CD4-positive, alpha-beta T cell treated with Interleukin-15 for 1 hour (primary cell): Measurements from ENCODE around the gene USP20.
"Not testable (repeated sequence)": the region's sequence is repeated elsewhere in the genome, so short reads cannot be mapped to it uniquely, and the experiment has no call there.

Experiments
- DNase-seq: peaks from one replicate; pipeline ENCODE4 v3.0.0-alpha.2; 2020

The USP20 gene

DNA sequence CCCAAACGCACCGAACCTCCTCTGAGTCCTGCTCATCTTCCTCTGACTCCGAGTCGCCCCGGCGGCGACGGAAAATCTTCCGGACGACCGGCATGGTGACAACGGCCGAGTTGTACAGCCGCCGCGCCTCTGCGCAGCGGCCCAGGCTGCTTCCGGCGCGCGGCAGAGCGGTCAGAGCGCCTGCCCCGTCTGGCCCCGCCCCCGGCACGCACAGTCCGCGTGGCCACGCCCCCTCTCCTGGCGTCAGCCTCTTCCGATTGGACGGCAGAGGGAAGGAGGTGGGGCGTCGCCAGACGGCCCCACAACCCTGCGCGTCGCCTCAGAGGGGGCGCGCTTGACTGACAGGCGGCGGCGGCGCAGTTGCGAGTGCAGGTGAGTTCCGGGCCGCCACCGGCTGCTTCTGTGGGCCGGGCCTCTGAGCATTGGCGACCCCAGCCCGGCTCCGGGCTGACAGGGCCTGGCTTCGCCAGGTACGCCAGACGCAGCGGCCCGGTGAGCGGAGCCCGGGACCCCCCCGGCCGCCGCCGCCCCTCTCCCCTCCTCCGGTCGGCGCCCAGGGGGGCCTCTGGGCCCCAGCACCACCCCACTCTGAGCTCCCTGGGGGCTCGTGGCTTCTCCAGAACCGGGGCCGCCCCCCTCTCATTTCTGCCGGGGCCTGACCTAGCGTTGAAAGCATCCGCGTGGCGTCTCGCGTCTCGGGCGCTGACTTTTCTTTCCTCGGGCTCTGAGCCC, at the start of gene USP20, which contains the start of gene C9orf78:
Gene USP20 (plus strand): TSS at position 331 of the 732 bp plus-strand sequence. CDS start 17,098 bp downstream, outside the sequence.
Gene C9orf78 (minus strand): TSS at position 148 of the 732 bp plus-strand sequence. CDS start 54 bp downstream, at position 94.
- DNase-seq, result peak; percentile 97

- no peak for DNase-seq
These were observed 49.4 kb upstream of the USP20 start for GRCh38 chr9:129785866-129786265.

DNA sequence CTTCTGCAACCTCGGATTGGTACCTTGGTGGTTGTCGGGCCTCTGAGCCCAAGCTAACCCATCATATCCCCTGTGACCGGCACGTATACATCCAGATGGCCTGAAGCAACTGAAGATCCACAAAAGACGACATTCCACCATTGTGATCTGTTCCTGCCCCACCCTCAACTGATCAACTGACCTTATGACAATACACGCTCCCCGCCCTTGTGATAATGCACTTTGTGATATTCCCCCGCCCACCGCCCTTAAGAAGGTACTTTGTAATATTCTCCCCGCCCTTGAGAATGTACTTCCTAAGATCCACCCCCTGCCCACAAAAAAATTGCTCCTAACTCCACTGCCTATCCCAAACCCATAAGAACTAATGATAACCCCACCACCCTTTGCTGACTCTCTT, 48.8 kb upstream of the USP20 start:
- no peak for DNase-seq

DNA sequence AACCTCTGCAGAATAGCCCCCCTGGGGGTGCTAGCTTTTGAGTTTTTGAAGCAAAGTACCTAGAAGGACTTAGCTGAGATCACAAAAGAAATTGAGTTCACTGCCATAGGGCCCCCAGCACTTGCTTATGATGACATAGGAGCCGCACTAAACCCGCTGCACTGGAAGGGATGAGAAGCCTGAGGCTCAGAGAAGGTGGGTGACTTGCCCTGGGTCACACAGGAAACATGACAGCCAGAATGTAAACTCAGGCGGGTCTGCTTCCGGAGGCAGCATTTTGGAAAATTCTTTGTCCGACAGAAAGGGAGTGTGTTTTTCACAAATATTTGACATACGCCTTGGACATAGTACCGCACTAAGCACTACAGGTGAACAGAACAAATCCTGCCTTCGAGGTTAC, 40.7 kb upstream of the USP20 start:
- DNase-seq, result no peak

- not testable (repeated sequence) for DNase-seq
These were observed 39.2 kb upstream of the USP20 start for GRCh38 chr9:129796029-129796428.

DNA sequence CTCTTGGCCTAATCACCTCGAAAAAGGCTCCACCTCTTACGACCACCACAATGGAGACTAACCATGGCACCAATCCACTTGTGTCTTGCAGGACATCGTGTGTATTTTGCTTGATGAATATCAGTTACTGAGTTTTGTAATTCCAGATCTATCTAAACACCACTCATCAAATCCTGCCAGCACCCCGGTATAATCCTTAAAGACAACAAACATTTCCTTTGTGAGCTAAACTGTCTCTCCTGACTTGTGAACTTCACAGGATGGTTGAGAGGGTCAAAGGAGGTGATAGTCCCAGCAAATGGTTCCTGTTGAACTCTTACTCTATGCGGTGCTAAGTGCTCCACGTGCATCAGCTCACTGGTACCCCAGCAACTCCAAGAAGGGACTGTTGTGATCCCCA, 36.3 kb upstream of the USP20 start:
- no peak for DNase-seq

DNA sequence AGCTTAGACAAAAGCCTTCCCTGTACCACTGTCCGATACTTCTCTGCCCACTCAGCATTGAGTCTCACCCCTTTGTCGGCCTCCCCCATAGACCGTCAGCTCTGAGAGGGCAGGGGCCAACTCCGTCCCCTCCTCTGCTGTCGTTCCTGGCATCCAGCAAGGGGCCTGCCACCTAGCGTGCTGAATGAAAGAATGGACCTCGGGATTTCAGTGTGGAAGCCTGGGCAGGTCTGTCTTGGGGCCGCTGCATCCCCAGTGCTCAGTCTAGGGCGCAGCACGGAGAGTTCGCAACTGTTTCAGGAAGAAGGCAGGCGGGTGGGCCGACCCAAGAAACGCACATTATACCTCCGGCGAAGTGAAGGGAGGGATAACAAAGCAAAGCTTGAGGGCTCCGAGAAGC, 33.8 kb upstream of the USP20 start:
- DNase-seq, result no peak

DNA sequence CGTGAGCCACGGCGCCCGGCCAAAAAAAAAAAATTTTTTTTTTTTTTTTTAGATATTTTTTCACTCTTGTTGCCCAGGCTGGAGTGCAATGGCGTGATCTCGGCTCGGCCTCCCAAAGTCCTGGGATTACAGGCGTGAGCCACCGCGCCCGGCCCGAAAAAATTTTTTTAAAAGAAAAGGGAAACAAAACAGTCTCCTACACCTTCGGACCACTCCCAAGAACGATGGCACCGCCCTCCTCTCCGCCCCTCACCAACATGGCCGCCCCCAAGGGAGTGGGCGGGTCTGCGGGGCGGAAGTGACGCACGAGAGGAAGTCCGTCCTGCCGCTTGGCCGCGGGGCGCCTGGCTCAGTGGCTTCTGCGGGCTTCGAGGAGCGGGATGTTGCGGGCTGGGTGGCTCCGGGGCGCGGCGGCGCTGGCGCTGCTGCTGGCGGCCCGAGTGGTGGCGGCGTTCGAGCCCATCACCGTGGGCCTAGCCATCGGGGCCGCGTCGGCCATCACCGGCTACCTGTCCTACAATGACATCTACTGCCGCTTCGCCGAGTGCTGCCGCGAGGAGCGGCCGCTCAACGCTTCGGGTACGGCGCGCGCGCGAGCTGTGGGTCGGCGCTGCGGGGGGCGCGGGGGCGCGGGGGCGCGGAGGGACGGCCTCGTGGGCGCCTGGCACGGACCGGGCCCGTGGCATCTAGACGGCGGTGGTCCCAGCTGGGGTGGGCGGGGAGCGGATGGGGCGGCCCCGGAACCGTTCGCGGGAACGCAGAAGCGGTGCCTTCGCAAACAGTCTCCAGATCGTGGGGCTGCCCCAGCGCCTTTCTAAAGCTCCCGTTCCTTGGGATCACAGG, 32.2 kb upstream of the USP20 start, which contains the start of gene TOR1B:
Gene TOR1B (plus strand): TSS at position 352 of the 843 bp plus-strand sequence. CDS start 29 bp downstream, at position 381.
- peak; percentile 94 for DNase-seq

DNA sequence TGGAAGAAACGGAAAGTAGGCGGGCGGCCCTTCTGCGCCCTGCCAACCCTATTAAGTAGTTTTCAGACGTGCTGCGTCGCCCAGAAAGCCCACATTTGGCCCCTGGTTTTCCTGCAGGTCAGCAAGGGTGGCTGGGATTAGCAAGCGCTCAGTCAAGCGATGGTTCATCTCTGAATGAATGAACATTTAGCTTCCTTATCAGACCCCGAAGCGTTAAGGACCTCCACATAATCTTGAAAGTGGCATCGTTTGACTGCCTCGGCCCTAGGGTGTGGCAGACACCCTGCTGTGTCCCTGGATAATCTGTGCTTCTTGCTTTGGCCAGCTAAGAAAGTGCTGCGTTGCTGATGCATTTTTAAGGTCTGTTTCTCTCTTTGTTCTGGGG, 31.6 kb upstream of the USP20 start:
- no peak for DNase-seq

DNA sequence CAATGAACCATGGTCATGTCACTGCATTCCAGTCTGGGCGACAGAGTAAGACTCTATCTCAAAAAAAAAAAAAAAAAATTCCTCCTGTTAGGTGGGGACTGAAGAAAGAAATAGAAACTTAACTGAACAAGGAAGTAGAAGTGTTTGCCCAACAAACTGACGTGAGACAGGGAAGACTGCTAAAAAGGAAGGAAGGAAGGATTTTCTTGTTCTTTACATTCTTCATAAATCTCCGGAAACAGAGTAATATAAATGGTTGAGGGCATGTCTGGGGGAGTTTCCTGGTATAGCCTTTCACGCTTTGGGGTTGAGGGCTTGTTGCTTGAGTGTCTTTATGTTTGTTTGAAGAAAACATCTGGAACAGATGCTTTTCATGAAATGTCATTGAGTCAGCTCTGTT, 29.2 kb upstream of the USP20 start:
- no peak for DNase-seq

GRCh38 chr9:129809346-129809745, 25.9 kb upstream of the USP20 start:
- DNase-seq, result no peak

- no peak for DNase-seq
These were observed 25.1 kb upstream of the USP20 start for GRCh38 chr9:129810116-129810515.

- DNase-seq, result no peak
These were observed 24.5 kb upstream of the USP20 start for GRCh38 chr9:129810788-129811187.

DNA sequence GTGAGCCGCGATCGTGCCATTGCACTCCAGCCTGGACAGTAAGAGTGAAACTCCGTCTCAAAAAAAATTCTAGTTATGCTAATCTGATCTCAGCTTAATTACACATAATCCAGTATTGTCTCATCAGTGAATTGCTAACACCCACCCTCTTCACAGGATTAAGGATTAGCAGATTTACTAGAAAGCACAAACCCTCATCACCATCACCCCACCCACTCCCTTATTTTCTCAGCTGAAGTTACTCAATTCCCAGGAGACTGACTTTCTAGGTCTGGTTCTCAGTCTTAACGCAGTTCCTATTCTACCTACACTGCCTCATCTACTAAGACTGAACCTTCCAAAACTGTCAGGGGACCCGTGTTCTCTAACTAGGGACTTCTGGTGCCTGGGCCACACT, 23.3 kb upstream of the USP20 start:
- no peak for DNase-seq

- no peak for DNase-seq
These were observed 22.9 kb upstream of the USP20 start for GRCh38 chr9:129812385-129812784.

GRCh38 chr9:129813661-129814060, 21.6 kb upstream of the USP20 start:
- DNase-seq, result no peak

DNA sequence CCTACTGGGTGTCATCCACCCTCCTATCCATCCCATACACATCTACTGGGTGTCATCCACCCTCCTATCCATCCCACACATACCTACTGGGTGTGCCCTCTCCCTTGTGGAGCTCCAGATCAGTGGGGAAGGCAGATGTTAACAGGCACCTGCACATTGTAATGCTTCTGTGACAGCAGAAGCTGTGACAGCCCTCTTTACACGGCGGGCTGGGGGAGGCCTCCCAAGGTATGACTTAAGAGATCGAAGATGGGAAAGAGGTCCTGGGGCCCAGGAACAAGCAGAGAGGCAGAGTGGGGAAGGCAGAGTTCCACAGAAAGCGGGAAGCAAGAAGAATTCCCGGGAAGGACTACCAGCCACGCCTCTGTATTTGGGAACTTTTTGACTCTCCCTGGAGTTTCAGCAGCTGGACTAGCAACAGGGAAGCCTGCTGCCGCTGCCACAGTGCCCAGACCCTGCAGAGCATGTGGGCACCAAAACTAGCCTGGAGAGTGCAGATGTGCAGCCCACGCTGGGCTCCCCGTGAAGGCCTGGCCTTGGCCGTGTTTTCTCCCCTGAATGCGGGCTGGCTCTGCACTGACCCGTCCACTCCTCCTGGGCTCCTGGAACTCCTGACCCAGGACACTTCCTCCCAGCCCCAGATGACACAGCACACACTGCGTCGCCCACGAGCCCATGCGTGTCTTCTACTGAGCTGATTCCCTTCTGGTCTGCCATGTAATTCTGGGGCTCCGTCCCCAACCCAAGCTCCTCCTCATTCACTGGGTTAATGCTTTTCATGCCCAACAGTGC, 20.6 kb upstream of the USP20 start:
- DNase-seq, result no peak

GRCh38 chr9:129815278-129815677, 20.0 kb upstream of the USP20 start:
- DNase-seq, result no peak

- peak; percentile 25 for DNase-seq
These were observed 18.5 kb upstream of the USP20 start for GRCh38 chr9:129816501-129817435.

DNA sequence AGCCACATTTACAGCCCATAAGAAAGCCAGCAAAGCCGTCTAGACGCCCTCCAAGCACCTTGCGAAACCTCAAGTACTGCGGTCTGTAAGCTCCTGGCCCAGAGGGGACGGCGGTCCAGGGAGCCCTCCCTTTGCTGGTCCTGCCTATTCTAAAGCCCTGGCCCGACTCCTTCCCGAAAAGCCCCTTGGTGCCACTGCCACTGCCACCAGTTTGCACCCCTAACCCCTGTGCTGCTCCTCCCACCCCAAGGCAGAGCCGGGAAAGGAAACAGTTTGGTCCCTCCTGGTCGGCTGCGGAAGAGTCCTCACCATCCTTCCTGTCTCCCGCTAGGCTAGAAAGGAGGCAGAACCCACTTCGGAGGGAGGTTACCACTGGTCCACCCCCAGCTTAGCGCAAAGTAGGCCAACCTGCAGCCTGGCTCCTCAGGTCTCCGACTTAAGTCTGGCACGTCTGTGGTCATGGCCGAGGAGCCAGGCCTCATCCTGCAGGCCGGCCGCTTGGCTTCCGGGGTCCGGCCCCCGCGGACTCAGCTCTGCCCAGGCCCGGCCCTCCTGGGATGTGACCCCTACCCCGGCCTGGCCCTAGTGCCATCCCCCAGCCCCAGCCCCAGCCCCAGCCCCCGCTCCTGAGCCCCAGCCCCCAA, 12.2 kb upstream of the USP20 start:
- DNase-seq, result no peak

GRCh38 chr9:129823542-129823934, 11.7 kb upstream of the USP20 start:
- DNase-seq, result no peak
